GM20000 (cell line): ENCODE measurements around the gene FMNL1.

Source experiments
- DNase-seq: peaks from one replicate; pipeline ENCODE4 v3.0.0; 2012; ENCODE audit warnings: low spot score
- TF ChIP-seq, protein P1 (sequence below): IDR thresholded peaks from 2 replicates; pipeline ENCODE4 v1.5.1; 2012; ENCODE audit warnings: mild to moderate bottlenecking, control low read depth; ENCODE audit errors: extremely low read depth, missing control alignments

FMNL1 gene

DNA sequence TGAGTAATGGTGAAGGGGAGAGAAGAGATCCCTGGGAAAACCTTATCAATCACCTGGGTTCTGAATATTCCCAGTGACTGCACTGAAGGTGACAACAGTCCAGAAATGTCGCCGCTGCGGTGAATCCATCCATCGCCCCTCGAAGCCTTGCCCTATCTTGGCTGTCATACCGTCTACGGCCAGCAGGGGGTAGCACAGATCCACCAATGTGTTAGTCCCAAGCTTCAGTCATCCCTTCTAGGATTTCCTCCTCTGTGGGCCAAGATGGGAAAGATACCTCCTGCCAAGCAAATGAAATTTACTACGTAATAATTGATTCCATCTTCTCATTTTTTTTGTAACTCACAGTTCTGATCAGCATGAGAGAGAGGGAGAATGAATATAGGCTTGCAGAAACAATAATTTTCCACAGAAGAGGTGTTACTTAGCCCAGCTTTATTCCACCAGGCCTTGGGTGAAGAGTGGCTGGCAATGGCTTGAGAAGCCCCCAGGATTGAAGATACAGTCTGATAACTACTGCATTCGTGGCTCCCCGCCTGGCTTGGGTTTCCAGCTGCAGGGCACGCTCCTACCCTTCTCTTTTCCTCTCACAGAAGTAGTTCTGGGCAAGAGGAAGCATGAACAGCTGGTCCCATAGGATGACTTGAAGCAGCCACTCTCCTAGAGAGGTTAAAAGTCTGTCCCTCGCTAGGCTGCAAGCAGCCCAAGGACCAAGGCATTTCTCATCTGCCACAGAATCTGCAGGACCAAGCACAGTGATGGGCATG lies 2.6 kb upstream of the FMNL1 start:
- TF ChIP-seq, protein P1, sequence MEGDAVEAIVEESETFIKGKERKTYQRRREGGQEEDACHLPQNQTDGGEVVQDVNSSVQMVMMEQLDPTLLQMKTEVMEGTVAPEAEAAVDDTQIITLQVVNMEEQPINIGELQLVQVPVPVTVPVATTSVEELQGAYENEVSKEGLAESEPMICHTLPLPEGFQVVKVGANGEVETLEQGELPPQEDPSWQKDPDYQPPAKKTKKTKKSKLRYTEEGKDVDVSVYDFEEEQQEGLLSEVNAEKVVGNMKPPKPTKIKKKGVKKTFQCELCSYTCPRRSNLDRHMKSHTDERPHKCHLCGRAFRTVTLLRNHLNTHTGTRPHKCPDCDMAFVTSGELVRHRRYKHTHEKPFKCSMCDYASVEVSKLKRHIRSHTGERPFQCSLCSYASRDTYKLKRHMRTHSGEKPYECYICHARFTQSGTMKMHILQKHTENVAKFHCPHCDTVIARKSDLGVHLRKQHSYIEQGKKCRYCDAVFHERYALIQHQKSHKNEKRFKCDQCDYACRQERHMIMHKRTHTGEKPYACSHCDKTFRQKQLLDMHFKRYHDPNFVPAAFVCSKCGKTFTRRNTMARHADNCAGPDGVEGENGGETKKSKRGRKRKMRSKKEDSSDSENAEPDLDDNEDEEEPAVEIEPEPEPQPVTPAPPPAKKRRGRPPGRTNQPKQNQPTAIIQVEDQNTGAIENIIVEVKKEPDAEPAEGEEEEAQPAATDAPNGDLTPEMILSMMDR: peak; percentile 93
- peak; percentile 77 for DNase-seq

DNA sequence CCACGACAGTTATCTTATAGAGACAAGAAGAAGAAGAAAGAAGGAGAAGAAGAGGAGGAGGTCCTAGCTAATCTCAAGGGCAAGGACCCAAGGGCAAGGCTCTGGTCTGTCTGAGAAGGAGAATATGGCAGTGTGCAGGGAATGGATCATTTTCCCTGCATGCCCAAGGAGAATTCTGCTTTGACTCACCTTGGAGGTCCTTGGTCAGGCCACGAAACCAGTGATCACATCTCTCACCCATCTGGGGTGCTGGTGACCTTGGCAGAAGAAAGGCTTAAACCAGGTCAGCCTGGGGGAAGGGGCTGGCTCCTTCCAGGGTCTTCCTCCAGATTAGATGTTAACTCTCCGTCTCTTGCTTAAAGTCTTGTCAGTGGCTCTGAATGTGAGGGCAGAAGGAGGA lies 1.6 kb upstream of the FMNL1 start:
- TF ChIP-seq, protein P1: no peak
- DNase-seq: no peak

DNA sequence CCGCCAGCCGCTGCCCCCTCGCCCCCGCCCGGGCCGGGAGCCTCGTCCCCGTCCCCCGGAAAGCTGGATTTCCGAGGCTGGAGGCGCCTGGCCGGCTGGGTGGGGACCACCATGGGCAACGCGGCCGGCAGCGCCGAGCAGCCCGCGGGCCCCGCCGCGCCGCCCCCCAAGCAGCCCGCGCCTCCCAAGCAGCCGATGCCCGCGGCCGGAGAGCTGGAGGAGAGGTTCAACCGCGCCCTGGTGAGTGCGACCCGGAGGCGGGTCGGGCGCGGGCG lies 266 bp downstream of the FMNL1 start:
- TF ChIP-seq, protein P1: no peak
- DNase-seq: no peak

DNA sequence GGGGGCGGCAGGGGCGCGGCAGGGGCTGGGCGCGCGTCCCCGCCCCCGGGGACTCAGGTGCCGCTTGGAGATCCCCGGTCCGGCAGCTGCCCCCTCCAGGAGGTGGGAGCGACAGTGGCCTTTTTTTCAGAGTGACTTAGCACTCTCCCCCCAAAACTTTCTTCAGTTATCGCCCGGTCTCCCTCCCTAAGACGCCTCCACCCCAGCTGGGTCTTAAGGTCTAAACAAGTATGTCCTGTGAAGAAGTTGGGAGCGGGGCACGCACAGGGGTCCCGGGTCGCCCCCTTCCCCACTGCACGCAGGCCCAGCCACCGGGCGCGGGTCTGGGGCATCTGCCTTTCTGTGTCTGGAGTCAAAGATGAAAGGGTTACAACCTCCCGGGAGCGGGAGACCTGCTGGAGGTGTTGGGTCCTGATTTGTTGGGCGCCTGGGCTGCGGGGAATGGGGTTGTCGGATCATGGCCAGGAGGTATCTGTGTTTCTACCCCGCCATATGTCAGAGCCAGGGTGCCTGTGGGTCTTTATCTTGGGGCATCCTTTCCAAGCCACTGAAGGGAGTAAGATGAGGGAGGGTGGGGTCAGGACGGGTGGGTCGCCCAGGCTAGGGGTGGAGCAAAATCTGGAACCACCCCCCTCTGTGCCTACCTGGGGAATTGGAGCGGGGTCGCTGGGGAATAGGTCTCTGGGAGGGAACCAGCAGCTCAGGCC lies 757 bp downstream of the FMNL1 start:
- TF ChIP-seq, protein P1: no peak

DNA sequence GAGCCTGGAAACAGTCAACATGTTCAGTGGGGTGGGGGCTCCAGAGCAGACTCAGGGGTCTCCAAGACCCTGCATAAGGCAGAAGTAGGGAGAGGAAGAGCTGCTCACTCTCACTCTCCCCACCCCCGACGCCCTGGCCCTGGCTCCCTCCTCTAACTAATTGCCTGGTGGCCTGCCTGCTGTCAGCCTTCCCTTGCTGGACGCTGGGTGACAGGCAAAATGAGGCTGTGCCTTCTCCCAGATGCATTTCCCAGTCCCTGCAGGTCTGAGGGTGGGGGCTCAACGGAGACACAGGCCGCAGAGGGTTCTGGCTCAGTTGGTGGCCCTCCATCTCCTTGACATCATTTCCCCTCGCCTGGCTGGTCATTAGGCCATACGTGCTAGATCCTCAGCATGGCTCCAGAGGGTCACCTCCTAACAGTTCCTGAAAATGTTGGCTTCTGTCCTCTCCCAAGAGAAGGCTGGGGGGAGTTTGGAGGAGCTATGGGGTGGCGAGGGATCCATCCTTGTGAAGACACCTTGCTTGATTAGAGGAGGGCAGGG lies 1.4 kb downstream of the FMNL1 start:
- no peak for DNase-seq
- TF ChIP-seq, protein P1: no peak

More for the DNA sequence above, 757 bp downstream of the FMNL1 start:
- no peak for DNase-seq

DNA sequence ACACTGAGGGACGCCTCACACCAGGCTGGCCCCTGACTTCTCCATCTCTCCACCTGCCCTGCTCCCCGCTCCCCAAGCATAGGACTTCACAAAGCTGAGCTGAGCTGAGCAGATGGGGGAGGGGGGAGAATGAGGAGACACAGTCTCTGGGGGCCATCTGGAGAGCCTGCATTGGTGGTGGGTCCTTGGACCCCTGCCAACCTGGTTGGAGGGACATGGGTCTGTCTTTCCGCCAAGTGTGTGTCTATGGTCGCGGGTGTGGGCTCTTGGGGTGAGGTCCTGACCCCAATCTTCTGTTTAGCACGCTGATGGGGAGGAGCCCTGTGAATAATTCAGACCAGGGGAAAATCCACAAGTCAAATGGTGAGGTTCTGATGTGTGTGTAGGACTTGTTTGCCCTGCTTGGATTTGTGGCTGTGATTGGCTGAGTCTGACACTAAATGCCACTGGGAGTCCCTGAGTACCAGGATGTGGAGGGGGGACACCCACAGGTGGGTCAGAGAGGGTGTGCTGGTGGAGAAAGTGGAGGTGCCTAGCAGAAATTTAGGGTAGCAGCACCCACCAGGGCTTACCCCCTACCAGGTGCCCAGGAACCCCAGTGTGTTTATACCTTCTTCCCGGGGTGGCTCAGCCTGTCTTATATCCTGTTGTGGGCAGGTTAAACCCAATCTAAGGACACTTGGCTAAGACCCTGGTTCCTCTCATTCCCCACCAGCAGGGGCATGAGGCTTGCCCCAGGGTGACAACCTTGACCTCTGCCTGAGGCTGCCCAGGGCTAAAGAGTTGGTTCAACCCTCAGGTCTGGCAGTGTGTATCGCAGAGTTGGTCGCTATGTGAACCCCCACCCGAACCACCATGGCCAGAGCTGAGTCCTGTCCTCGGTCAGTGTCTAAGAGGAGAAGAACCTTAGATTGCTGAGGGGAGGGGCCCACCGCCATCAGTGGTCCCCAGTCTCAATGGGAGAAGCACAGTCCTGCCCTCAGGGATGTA lies 2.1 kb downstream of the FMNL1 start:
- TF ChIP-seq, protein P1: no peak
- DNase-seq: no peak

DNA sequence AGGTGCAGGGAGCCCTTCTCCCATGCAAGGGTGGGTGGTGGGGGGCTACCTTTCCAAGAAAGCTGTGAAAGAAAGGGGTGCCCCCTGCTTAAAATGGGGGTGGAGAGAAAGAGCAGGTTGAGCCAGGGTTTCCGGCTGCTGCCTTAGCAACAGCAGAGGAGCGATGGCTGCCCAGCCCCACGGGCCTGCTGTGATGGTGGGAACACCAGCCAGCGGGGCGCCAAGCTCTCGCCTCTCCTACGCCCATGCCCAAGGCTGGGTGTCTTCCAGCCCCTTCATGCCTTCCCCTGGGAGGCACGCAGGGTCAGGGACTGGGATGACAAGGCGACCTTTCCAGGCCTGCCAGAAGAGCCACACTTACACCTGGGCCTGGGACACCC lies 3.0 kb downstream of the FMNL1 start:
- TF ChIP-seq, protein P1: no peak
- DNase-seq: no peak
